ENCODE data around the gene MTHFS.

DNA sequence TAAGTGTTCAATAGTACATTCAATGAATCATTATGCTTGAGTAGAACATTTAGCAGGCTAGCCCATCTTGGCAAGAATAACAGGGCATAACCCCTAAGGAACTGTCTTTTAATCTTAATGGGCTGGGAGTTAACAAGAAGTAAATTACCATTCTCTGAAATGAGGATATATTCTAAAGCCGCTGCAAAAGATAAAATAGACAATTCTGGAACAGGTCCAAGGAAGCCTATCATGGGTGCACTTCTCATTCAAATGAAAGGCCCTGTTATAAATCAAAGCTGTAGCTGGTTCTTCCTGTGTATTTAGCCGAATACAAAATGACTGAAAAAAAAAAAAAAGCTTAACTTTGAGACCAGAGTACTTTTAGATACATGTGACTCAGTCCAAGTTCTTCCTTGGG, 15.6 kb downstream of the MTHFS start:
- TF ChIP-seq EZH2 (IDR thresholded peaks at IDR 0.05; ENCODE audit: low read length) (no peak), CTCF (optimal IDR thresholded peaks at IDR 0.05 in 1 of 3, IDR thresholded peaks at IDR 0.05 in 1 of 3, conservative IDR thresholded peaks at IDR 0.05 in 1 of 3; ENCODE audit: extremely low read depth in 1 of 3, insufficient read depth in 2 of 3, low read length in 3 of 3) (no peak)
